Measurements from ENCODE around the gene FKBP5.
"Not testable (repeated sequence)": the region's sequence is repeated elsewhere in the genome, so short reads cannot be mapped to it uniquely, and the experiment has no call there.

Gene FKBP5

GRCh38 chr6:35703554-35703953 lies 14.8 kb upstream of the FKBP5 start:
- ATAC-seq: no peak
- no peak for TF ChIP-seq ISL1 (CRISPR knock-in tag; IDR thresholded peaks at IDR 0.05)
- no peak for TF ChIP-seq ZFP3 (CRISPR knock-in tag; IDR thresholded peaks at IDR 0.05)
- TF ChIP-seq SNAI2 (CRISPR knock-in tag; IDR thresholded peaks at IDR 0.05): no peak
- TF ChIP-seq, protein P1, sequence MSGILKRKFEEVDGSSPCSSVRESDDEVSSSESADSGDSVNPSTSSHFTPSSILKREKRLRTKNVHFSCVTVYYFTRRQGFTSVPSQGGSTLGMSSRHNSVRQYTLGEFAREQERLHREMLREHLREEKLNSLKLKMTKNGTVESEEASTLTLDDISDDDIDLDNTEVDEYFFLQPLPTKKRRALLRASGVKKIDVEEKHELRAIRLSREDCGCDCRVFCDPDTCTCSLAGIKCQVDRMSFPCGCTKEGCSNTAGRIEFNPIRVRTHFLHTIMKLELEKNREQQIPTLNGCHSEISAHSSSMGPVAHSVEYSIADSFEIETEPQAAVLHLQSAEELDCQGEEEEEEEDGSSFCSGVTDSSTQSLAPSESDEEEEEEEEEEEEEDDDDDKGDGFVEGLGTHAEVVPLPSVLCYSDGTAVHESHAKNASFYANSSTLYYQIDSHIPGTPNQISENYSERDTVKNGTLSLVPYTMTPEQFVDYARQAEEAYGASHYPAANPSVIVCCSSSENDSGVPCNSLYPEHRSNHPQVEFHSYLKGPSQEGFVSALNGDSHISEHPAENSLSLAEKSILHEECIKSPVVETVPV (CRISPR knock-in tag; IDR thresholded peaks at IDR 0.05): no peak
- TF ChIP-seq, protein P2, sequence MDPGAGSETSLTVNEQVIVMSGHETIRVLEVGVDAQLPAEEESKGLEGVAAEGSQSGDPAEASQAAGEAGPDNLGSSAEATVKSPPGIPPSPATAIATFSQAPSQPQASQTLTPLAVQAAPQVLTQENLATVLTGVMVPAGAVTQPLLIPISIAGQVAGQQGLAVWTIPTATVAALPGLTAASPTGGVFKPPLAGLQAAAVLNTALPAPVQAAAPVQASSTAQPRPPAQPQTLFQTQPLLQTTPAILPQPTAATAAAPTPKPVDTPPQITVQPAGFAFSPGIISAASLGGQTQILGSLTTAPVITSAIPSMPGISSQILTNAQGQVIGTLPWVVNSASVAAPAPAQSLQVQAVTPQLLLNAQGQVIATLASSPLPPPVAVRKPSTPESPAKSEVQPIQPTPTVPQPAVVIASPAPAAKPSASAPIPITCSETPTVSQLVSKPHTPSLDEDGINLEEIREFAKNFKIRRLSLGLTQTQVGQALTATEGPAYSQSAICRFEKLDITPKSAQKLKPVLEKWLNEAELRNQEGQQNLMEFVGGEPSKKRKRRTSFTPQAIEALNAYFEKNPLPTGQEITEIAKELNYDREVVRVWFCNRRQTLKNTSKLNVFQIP (CRISPR knock-in tag; IDR thresholded peaks at IDR 0.05; ENCODE audit: borderline replicate concordance, low read depth): no peak

DNA sequence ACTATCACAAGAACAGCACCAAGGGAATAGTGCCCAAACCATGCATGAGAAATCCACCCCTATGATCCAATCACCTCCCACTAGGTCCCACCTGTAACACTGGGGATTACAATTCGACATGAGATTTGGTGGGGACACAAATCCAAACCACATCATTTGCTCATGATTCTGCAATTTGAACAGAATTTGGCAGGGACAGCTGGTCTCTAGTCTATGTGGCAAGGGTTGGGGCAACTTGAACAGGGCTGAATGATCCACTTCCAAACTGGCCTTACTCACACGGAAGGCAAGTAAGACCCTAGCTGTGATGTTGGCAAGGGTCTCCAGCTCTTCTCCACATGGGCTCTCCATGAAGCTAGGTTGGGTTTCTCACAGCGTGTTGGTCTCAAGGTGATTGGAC lies 10.1 kb upstream of the FKBP5 start:
- TF ChIP-seq BACH2 (CRISPR knock-in tag; IDR thresholded peaks at IDR 0.05; ENCODE audit: borderline replicate concordance) (no peak), RARB (CRISPR knock-in tag; IDR thresholded peaks at IDR 0.05) (no peak), OSR1 (CRISPR knock-in tag; IDR thresholded peaks at IDR 0.05) (no peak), CREB5 (CRISPR knock-in tag; IDR thresholded peaks at IDR 0.05; ENCODE audit: low read depth) (no peak), PPARA (CRISPR knock-in tag; IDR thresholded peaks at IDR 0.05; ENCODE audit: borderline replicate concordance) (no peak), ZFP30 (CRISPR knock-in tag; IDR thresholded peaks at IDR 0.05) (no peak), ZNF565 (CRISPR knock-in tag; conservative IDR thresholded peaks at IDR 0.05; ENCODE audit: low read depth) (no peak), ZNF70 (CRISPR knock-in tag; IDR thresholded peaks at IDR 0.05) (no peak), ESRRG (CRISPR knock-in tag; IDR thresholded peaks at IDR 0.05) (no peak), CSDC2 (CRISPR knock-in tag; IDR thresholded peaks at IDR 0.05) (no peak), ZC3H10 (CRISPR knock-in tag; IDR thresholded peaks at IDR 0.05) (no peak), ARNTL (CRISPR knock-in tag; IDR thresholded peaks at IDR 0.05; ENCODE audit: borderline replicate concordance, low read depth) (no peak), TOX (CRISPR knock-in tag; IDR thresholded peaks at IDR 0.05; ENCODE audit: borderline replicate concordance) (no peak), GLIS3 (CRISPR knock-in tag; IDR thresholded peaks at IDR 0.05) (no peak)
- TF ChIP-seq, protein P3, sequence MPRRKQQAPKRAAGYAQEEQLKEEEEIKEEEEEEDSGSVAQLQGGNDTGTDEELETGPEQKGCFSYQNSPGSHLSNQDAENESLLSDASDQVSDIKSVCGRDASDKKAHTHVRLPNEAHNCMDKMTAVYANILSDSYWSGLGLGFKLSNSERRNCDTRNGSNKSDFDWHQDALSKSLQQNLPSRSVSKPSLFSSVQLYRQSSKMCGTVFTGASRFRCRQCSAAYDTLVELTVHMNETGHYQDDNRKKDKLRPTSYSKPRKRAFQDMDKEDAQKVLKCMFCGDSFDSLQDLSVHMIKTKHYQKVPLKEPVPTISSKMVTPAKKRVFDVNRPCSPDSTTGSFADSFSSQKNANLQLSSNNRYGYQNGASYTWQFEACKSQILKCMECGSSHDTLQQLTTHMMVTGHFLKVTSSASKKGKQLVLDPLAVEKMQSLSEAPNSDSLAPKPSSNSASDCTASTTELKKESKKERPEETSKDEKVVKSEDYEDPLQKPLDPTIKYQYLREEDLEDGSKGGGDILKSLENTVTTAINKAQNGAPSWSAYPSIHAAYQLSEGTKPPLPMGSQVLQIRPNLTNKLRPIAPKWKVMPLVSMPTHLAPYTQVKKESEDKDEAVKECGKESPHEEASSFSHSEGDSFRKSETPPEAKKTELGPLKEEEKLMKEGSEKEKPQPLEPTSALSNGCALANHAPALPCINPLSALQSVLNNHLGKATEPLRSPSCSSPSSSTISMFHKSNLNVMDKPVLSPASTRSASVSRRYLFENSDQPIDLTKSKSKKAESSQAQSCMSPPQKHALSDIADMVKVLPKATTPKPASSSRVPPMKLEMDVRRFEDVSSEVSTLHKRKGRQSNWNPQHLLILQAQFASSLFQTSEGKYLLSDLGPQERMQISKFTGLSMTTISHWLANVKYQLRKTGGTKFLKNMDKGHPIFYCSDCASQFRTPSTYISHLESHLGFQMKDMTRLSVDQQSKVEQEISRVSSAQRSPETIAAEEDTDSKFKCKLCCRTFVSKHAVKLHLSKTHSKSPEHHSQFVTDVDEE (CRISPR knock-in tag; IDR thresholded peaks at IDR 0.05): no peak
- TF ChIP-seq, protein P2 (CRISPR knock-in tag; IDR thresholded peaks at IDR 0.05; ENCODE audit: borderline replicate concordance, low read depth): no peak
- TF ChIP-seq, protein P1 (CRISPR knock-in tag; IDR thresholded peaks at IDR 0.05): no peak
- no peak for ATAC-seq

DNA sequence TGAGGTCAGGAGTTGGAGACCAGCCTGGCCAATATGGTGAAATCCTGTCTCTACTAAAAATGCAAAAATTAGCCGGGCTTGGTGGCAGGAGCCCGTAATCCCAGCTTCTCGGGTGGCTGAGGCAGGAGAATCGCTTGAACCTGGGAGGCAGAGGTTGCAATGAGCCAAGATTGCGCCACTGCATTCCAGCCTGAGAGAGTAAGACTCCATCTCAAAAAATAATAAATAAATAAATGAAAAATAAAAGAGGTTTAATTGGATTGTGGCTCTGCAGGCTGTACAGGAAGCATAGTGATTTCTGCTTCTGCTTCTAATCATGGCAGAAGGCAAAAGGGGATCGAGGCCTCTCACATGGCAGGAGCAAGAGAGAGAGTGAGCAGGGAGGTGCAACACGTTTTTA lies 9.7 kb upstream of the FKBP5 start:
- not testable (repeated sequence) for ATAC-seq
